ENCODE results near the gene MINDY4. TPM values are rescaled to one million over a fixed set of nuclear protein-coding genes. Genes with fewer than 3 reads are reported as not detected.

The MINDY4 gene
- total and polyA plus RNA-seq, 2 of the 13 experiments (the other 11 are each of a cell fraction or from before 2014, with no cell fraction given), result not detected

DNA sequence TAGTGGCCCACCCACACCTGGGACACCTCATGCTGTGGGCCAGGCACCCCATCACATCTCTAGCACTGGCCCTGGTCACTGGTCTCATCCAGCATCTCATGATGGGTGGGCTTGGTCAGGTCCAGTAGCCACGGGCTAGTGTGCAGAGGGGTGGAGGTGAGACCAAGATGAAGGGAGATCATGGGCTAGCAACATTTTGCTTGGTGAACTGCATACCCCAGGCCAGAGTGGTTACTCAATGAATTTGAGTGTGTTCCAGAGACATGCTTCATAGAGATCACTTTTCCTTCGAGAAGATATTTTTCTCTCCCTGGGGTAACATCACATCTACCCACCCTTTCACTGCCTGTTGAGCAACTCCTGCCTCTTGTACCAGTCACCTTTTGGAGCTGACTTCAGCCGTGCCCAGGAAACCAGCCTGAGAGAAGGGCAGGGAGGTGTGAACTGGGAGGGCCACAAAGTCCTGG, 44.2 kb downstream of the MINDY4 start:
- 0% methylated on average over 2 of the region's 3 CpGs for WGBS (ENCODE audit: low lambda C conversion rate)
- ChIA-PET POLR2A (no interaction called here), CTCF (ENCODE audit: low intra/inter-chr PET ratio, low total read pairs) (no interaction called here)
- no peak overlapping the region for H3K9ac ChIP-seq (ENCODE audit: insufficient read depth, low read depth, low read length)
- no peak overlapping the region for H3K27ac ChIP-seq (ENCODE audit: extremely low read length, insufficient read depth, low read length)
- BruUV-seq (replicated peaks), result no TSS peak
- no peak overlapping the region for H3K4me3 ChIP-seq (replicated peaks in 1 of 3; ENCODE audit: insufficient read depth in 1 of 3, low read depth in 2 of 3, low read length in 3 of 3)
- intact Hi-C loops (cut with micrococcal nuclease; ENCODE audit: unreplicated experiment), result no loop called here
- H3K4me2 ChIP-seq (ENCODE audit: low read depth, low read length), result no peak overlapping the region
- no peaks in the 10 kb centered on the region for H3K36me3 ChIP-seq (replicated peaks in 1 of 2; ENCODE audit: control insufficient read depth in 1 of 2, insufficient read depth in 2 of 2, low read length in 2 of 2)
- TF ChIP-seq, protein P1, sequence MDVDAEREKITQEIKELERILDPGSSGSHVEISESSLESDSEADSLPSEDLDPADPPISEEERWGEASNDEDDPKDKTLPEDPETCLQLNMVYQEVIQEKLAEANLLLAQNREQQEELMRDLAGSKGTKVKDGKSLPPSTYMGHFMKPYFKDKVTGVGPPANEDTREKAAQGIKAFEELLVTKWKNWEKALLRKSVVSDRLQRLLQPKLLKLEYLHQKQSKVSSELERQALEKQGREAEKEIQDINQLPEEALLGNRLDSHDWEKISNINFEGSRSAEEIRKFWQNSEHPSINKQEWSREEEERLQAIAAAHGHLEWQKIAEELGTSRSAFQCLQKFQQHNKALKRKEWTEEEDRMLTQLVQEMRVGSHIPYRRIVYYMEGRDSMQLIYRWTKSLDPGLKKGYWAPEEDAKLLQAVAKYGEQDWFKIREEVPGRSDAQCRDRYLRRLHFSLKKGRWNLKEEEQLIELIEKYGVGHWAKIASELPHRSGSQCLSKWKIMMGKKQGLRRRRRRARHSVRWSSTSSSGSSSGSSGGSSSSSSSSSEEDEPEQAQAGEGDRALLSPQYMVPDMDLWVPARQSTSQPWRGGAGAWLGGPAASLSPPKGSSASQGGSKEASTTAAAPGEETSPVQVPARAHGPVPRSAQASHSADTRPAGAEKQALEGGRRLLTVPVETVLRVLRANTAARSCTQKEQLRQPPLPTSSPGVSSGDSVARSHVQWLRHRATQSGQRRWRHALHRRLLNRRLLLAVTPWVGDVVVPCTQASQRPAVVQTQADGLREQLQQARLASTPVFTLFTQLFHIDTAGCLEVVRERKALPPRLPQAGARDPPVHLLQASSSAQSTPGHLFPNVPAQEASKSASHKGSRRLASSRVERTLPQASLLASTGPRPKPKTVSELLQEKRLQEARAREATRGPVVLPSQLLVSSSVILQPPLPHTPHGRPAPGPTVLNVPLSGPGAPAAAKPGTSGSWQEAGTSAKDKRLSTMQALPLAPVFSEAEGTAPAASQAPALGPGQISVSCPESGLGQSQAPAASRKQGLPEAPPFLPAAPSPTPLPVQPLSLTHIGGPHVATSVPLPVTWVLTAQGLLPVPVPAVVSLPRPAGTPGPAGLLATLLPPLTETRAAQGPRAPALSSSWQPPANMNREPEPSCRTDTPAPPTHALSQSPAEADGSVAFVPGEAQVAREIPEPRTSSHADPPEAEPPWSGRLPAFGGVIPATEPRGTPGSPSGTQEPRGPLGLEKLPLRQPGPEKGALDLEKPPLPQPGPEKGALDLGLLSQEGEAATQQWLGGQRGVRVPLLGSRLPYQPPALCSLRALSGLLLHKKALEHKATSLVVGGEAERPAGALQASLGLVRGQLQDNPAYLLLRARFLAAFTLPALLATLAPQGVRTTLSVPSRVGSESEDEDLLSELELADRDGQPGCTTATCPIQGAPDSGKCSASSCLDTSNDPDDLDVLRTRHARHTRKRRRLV (CRISPR knock-in tag; IDR thresholded peaks at IDR 0.05), result no peak
- TF ChIP-seq ZNF776 (CRISPR knock-in tag; IDR thresholded peaks at IDR 0.05) (no peak), ZFP36L1 (CRISPR knock-in tag; IDR thresholded peaks at IDR 0.05) (no peak), ZBTB20 (CRISPR knock-in tag; IDR thresholded peaks at IDR 0.05; ENCODE audit: borderline replicate concordance, low read depth) (no peak), POGZ (CRISPR knock-in tag; IDR thresholded peaks at IDR 0.05) (no peak), SNRNP70 (IDR thresholded peaks at IDR 0.05; ENCODE audit: low read depth, low read length) (no peak), AGO2 (optimal IDR thresholded peaks at IDR 0.05; ENCODE audit: low read depth, low read length) (no peak), ZNF224 (CRISPR knock-in tag; IDR thresholded peaks at IDR 0.05) (no peak), ZNF7 (CRISPR knock-in tag; IDR thresholded peaks at IDR 0.05) (no peak)
- H3K79me2 ChIP-seq (ENCODE audit: insufficient read depth, low read length), result no peaks in the 10 kb centered on the region
- no peak for FAIRE-seq
- no peak for DNase-seq (ENCODE audit: low spot score)
- H3K9me3 ChIP-seq (ENCODE audit: low read length), result no peaks in the 10 kb centered on the region
- no peaks in the 10 kb centered on the region; a peak in 1 of 5 replicates for H3K27me3 ChIP-seq (ENCODE audit: control insufficient read depth in 1 of 2, insufficient read depth in 2 of 2, low read length in 2 of 2)
- no peak for ATAC-seq
- in situ Hi-C loops (cut with HindIII; ENCODE audit: extremely low pct_ligation_motif_present, low pct_unique_long_range_greater_than_20kb), result no loop called here
- H3K4me1 ChIP-seq (ENCODE audit: insufficient read depth, low read length), result no peaks in the 10 kb centered on the region
- H2AFZ ChIP-seq (ENCODE audit: low read length), result no peak overlapping the region
- H4K20me1 ChIP-seq (ENCODE audit: insufficient read depth, low read length), result no peaks in the 10 kb centered on the region

Measured in HepG2 (cell line).